ENCODE data around the gene SUSD4.
A peak's percentile ranks its signal among the peaks of the same experiment; 100 is the strongest.
"Not testable (repeated sequence)": the region's sequence is repeated elsewhere in the genome, so short reads cannot be mapped to it uniquely, and the experiment has no call there.

SUSD4 gene

GRCh38 chr1:223363856-223364684 lies at the start of gene SUSD4:
TSS of gene SUSD4 (minus strand) at chr1:223364176. CDS start at chr1:223363425, 751 bp downstream.
- DNase-seq (ENCODE audit: low spot score): peak; percentile 41

- DNase-seq (ENCODE audit: low spot score): no peak
These were observed 49.2 kb upstream of the SUSD4 start for GRCh38 chr1:223413216-223413615.

GRCh38 chr1:223411710-223412109 lies 47.7 kb upstream of the SUSD4 start:
- DNase-seq (ENCODE audit: low spot score): no peak

- no peak for DNase-seq (ENCODE audit: low spot score)
These were observed 47.3 kb upstream of the SUSD4 start for GRCh38 chr1:223411309-223411708.

GRCh38 chr1:223410036-223410435 lies 46.1 kb upstream of the SUSD4 start:
- no peak for DNase-seq (ENCODE audit: low spot score)

GRCh38 chr1:223405507-223405906 lies 41.5 kb upstream of the SUSD4 start:
- DNase-seq (ENCODE audit: low spot score): no peak

GRCh38 chr1:223403184-223403815 lies 39.3 kb upstream of the SUSD4 start:
- no peak for DNase-seq (ENCODE audit: low spot score)

- DNase-seq (ENCODE audit: low spot score): no peak
These were observed 38.8 kb upstream of the SUSD4 start for GRCh38 chr1:223402790-223403142.

- DNase-seq (ENCODE audit: low spot score): no peak
These were observed 38.2 kb upstream of the SUSD4 start for GRCh38 chr1:223401873-223402789.

- not testable (repeated sequence) for DNase-seq (ENCODE audit: low spot score)
These were observed 35.4 kb upstream of the SUSD4 start for GRCh38 chr1:223399393-223399792.

- no peak for DNase-seq (ENCODE audit: low spot score)
These were observed 30.7 kb upstream of the SUSD4 start for GRCh38 chr1:223394706-223395105.

GRCh38 chr1:223394242-223394641 lies 30.3 kb upstream of the SUSD4 start:
- DNase-seq (ENCODE audit: low spot score): no peak

GRCh38 chr1:223393275-223394214 lies 29.6 kb upstream of the SUSD4 start, which contains the start of gene CCDC185:
TSS of gene CCDC185 (plus strand) at chr1:223393415. CDS start at chr1:223393476, 61 bp downstream.
- no peak for DNase-seq (ENCODE audit: low spot score)

- DNase-seq (ENCODE audit: low spot score): no peak
These were observed 26.6 kb upstream of the SUSD4 start for GRCh38 chr1:223390618-223391017.

GRCh38 chr1:223386013-223386412 lies 22.0 kb upstream of the SUSD4 start:
- DNase-seq (ENCODE audit: low spot score): no peak

- no peak for DNase-seq (ENCODE audit: low spot score)
These were observed 14.8 kb upstream of the SUSD4 start for GRCh38 chr1:223378754-223379153.

- no peak for DNase-seq (ENCODE audit: low spot score)
These were observed 10.2 kb upstream of the SUSD4 start for GRCh38 chr1:223374064-223374610.

- no peak for DNase-seq (ENCODE audit: low spot score)
These were observed 858 bp upstream of the SUSD4 start for GRCh38 chr1:223364685-223365382.

- peak; percentile 24 for DNase-seq (ENCODE audit: low spot score)
These were observed 720 bp downstream of the SUSD4 start for GRCh38 chr1:223363057-223363855.

Data from globus pallidus (tissue), 1 donor.